C4-2B (cell line): ENCODE data around the gene KCNT2.

Source experiments
- ZFX ChIP-seq: fragments of 450-650 bp; IDR thresholded peaks from 2 replicates; pipeline ENCODE4 v1.6.1; 2017
- TF ChIP-seq, protein P1 (sequence below): fragments of 450-650 bp; conservative IDR thresholded peaks from 2 replicates; pipeline ENCODE4 v1.5.1; 2017; ENCODE audit warnings: mild to moderate bottlenecking

DNA sequence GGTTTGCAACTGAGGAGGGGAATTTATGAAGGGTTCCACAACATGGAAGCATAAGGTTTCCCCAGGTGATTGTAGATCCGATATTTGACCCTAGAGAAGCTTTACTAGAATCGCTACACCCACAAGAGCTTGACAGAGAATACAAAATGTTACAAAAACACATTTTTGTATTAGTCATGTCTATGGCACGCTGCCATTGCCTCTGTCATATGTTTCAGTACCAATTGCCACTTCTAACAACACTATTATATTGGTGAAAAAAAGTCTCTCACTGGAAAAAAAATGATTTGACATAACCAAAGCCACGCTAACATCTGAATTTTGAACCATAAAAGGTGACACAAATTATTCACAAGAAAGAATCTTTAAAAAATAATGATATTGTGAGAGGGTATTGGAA is 214.5 kb downstream of the KCNT2 start:
- TF ChIP-seq, protein P1, sequence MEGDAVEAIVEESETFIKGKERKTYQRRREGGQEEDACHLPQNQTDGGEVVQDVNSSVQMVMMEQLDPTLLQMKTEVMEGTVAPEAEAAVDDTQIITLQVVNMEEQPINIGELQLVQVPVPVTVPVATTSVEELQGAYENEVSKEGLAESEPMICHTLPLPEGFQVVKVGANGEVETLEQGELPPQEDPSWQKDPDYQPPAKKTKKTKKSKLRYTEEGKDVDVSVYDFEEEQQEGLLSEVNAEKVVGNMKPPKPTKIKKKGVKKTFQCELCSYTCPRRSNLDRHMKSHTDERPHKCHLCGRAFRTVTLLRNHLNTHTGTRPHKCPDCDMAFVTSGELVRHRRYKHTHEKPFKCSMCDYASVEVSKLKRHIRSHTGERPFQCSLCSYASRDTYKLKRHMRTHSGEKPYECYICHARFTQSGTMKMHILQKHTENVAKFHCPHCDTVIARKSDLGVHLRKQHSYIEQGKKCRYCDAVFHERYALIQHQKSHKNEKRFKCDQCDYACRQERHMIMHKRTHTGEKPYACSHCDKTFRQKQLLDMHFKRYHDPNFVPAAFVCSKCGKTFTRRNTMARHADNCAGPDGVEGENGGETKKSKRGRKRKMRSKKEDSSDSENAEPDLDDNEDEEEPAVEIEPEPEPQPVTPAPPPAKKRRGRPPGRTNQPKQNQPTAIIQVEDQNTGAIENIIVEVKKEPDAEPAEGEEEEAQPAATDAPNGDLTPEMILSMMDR, result no peak
- no peak for TF ChIP-seq ZFX
